Stimulated activated naive B cell treated with anti-CD40 and anti-IgM and Interleukin-4, amounts not matched to agents 10 μg/mL and 1 μg/mL and 100 μg/mL, for 72 hours (primary cell): ENCODE data around the gene TSPOAP1.

Experiments
- ATAC-seq, 2 donors: fragments of 150-1000 bp; cut with Tn5 transposase; replicated peaks; 2 replicates each; pipeline ENCODE4 v1.10.0; 2021; ENCODE audit warnings: moderate library complexity in 1 of 2
- DNase-seq: peaks from one replicate; pipeline ENCODE4 v3.0.0; 2021
- H3K27ac Mint-ChIP-seq: one replicate; pipeline ENCODE4 v1.8.0; 2022; ENCODE audit warnings: mild to moderate bottlenecking, mixed read lengths
- H3K27me3 Mint-ChIP-seq, 2 donors: one replicate each; pipeline ENCODE4 v1.8.0; 2022; ENCODE audit warnings: mixed read lengths in 2 of 2
- H3K36me3 Mint-ChIP-seq, 2 donors: one replicate each; pipeline ENCODE4 v1.8.0; 2022; ENCODE audit warnings: mixed read lengths in 2 of 2, mild to moderate bottlenecking in 1 of 2
- H3K4me1 Mint-ChIP-seq, 2 donors: one replicate each; pipeline ENCODE4 v1.8.0; 2022; ENCODE audit warnings: mixed read lengths in 2 of 2, mild to moderate bottlenecking in 1 of 2
- H3K4me3 Mint-ChIP-seq, 2 donors: one replicate each; pipeline ENCODE4 v1.8.0; 2022; ENCODE audit warnings: mild to moderate bottlenecking in 2 of 2, mixed read lengths in 2 of 2, moderate library complexity in 1 of 2
- H3K9me3 Mint-ChIP-seq, 2 donors: one replicate each; pipeline ENCODE4 v1.8.0; 2022; ENCODE audit warnings: mixed read lengths in 2 of 2, mild to moderate bottlenecking in 1 of 2

TSPOAP1 gene

DNA sequence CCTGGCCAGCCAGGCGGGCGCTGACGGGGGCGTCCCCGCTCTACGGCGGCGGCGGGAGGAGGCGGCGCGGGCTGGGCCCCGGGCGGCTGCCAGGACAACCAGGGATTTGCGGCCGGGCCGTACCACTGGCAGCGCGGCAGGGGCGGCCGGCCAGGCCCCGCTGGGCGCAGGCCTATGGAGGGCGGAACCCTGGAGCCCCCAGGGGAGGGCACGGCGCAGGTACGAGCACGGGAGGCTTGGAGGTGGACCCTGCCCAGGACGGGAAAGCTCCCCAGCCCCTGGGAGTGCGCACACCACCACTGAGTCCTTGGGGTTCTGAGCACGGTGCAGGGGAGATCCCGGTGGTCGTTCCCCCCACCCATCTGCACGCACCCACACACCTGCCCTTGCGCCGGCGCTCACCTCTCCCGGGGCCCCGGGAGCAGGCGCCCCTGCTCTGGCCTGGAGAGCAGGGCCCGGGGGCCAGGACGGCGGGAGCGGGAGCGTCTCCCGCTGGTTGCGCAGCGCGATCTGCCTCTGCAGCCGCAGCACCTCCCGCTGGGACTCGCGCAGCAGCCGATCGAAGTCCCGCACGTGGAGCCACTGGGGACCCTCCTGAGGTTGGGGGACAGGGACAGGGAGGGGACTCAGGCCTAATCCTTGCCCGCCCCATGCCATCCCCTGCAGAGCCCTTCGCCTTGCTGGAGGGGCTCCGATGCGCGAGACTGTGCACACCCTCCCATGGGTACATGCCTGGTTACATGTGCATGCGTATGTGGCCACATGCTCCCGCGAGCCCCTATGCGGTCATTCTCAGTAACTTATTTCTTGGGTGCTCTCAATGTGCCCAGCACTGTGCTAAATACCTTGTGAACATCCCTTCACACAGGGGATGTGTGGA, 3.9 kb downstream of the TSPOAP1 start:
- ATAC-seq (no peak), DNase-seq (peak; percentile 43)
- peak overlapping the region; percentile 68 to 73 for H3K4me3 Mint-ChIP-seq
- peaks cover 42 to 48% of the 10 kb centered on the region in 2 donors for H3K4me1 Mint-ChIP-seq
- H3K9me3 Mint-ChIP-seq, result no peaks in the 10 kb centered on the region
- H3K27ac Mint-ChIP-seq, result peak overlapping the region; percentile 100
- peaks cover 17 to 28% of the 10 kb centered on the region in 2 donors for H3K36me3 Mint-ChIP-seq
- H3K27me3 Mint-ChIP-seq, result peaks cover 0 to 20% of the 10 kb centered on the region in 2 donors

DNA sequence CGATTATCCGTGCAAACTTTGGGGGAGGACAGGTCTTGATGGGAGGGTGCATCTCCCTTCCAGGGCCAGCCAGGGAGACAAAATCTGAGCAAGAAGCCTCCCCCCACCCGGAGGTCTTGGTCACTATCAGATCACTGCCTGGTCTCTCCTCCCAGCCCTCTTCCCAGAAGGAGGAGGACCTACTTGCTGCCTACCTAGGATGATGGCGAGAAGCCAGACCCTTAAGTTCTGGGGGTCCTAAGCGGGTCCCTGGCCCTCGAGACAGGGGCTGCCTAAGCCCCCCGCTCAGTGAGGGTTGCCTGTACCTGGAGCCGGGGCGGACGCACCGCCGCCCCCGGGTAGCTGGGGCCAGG, 4.6 kb downstream of the TSPOAP1 start:
- Mint-ChIP-seq H3K36me3 (peaks cover 12 to 22% of the 10 kb centered on the region in 2 donors), H3K9me3 (no peaks in the 10 kb centered on the region), H3K27me3 (peaks cover 0 to 20% of the 10 kb centered on the region in 2 donors), H3K27ac (peak overlapping the region; percentile 57), H3K4me1 (peaks cover 37 to 42% of the 10 kb centered on the region in 2 donors), H3K4me3 (no peak overlapping the region)
- ATAC-seq (no peak), DNase-seq (no peak)

GRCh38 chr17:58323366-58324055, 5.1 kb downstream of the TSPOAP1 start:
- peaks cover 0 to 20% of the 10 kb centered on the region in 2 donors for H3K27me3 Mint-ChIP-seq
- ATAC-seq, result no peak
- H3K4me1 Mint-ChIP-seq, result peaks cover 32 to 37% of the 10 kb centered on the region in 2 donors
- no peak for DNase-seq
- H3K27ac Mint-ChIP-seq, result peak overlapping the region; percentile 57
- peaks cover 9 to 18% of the 10 kb centered on the region in 2 donors for H3K36me3 Mint-ChIP-seq
- no peak overlapping the region for H3K4me3 Mint-ChIP-seq
- H3K9me3 Mint-ChIP-seq, result no peaks in the 10 kb centered on the region

- peaks cover 0 to 15% of the 10 kb centered on the region in 2 donors for H3K27me3 Mint-ChIP-seq
- peaks cover 30 to 36% of the 10 kb centered on the region in 2 donors for H3K4me1 Mint-ChIP-seq
- no peaks in the 10 kb centered on the region for H3K9me3 Mint-ChIP-seq
- no peak for DNase-seq
- H3K27ac Mint-ChIP-seq, result peak overlapping the region; percentile 81
- no peak for ATAC-seq
- H3K36me3 Mint-ChIP-seq, result peaks cover 5 to 12% of the 10 kb centered on the region in 2 donors
- H3K4me3 Mint-ChIP-seq, result no peak overlapping the region
These were observed 5.9 kb downstream of the TSPOAP1 start for GRCh38 chr17:58322581-58323185.

DNA sequence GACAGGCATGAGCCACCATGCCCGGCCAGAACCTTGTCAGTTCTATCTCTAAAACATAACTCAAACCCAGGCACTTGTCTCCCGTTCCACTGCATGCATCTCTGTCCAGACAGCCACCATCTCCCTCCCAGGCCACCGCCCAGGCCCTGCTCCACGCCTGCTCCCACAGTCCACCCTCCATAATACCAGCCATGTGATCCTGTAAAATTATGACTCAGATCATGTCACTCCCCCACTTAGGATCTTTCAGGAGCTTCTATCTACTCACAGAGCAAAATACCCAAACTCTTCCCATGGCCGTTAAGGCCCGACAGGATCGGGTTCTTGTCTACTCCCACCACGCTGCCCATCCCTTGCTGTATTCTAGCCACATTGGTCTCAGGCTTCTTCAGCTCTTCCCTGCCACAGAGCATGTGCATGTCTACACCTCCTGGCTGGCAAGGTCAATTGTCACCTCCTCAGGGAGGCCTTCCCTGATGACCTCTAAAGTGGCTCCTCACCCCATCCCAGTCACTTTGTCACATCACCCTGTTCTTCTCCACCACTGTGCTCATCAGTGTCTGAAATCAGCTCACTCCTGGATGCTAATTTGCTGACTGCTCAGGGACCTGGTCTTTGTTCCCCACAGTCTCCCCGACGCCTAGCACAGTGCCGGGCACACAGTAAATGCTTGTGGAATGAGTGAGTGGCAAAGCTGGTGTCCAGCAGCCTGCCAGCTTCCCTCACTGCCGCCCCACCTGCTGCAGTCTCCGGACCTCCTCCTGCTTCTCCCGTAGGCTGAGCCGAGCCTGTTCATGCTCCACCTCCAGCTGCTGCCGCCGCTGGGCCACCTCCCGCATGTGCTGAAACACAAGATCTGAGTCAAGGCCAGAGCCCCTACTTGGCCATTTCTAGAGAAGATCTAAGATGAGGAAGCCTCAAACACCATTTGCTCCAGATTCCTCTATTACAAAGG, 6.7 kb downstream of the TSPOAP1 start:
- Mint-ChIP-seq H3K36me3 (peaks cover 5 to 7% of the 10 kb centered on the region in 2 donors), H3K27me3 (peaks cover 0 to 10% of the 10 kb centered on the region in 2 donors), H3K4me1 (peaks cover 31 to 35% of the 10 kb centered on the region in 2 donors)

DNA sequence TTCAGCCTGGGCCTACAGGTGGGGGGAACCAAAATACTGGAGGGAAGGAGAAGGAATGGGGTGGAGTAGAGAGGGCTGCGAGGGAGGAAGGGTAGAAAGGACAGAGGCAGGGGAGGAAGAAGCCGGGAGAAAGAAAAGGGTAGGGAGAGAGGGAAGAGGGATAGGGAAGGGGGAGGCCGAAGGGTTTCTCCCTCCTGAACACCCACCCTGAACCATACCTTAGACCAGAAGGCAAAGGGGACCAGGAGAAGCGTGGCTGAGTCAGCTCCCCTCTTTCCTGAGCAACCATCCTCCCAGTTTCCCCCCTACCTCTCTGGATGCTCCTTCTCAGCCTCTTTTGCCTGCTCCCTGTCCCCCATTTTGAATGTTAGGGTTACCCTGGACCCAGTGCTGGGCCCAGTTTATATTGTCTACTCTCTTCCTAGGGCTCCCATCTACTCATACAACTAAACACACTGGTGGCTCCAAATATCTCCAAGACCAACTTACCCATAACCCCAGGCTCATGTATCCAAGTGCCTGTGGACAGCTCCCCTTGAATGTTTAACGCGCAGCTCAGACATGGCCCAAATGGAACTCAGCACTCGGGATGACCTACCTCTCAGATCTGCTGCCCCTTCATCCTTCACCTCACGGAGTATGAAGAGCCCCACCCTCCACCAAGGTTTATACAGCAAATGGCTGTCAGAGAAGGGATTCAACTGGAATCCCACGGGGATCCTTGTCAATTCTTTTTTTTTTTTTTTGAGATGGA, 7.8 kb downstream of the TSPOAP1 start:
- Mint-ChIP-seq H3K4me3 (no peak overlapping the region), H3K9me3 (no peaks in the 10 kb centered on the region), H3K27ac (no peak overlapping the region), H3K36me3 (peaks cover 0 to 5% of the 10 kb centered on the region in 2 donors), H3K27me3 (peaks cover 0 to 4% of the 10 kb centered on the region in 2 donors), H3K4me1 (peaks cover 23 to 25% of the 10 kb centered on the region in 2 donors)
- DNase-seq (no peak), ATAC-seq (no peak)

More for the DNA sequence above, 6.7 kb downstream of the TSPOAP1 start:
- Mint-ChIP-seq H3K9me3 (no peaks in the 10 kb centered on the region), H3K27ac (peak overlapping the region; percentile 81), H3K4me3 (no peak overlapping the region)
- no peak for DNase-seq
- ATAC-seq, result no peak

DNA sequence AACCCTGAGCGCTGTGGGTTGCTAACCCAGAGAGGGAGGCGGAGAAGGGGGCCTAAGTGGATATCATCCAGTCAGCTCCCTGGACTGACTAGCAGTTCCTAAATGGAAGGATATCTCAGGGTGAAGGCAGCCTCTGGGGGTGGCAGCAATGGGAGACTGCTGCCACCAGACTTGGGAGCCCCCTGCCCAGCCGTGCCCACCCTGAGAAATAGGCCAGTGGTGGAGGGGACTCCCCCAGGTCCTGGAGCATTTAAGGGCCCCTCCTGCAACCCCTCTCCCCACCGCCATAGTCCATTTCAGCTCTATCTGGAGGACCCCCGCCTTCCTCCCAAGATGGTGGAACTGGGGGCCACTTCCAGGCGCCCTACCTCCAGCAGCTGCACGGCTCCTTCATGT, 8.4 kb downstream of the TSPOAP1 start:
- Mint-ChIP-seq H3K27ac (no peak overlapping the region), H3K27me3 (peaks cover 0 to 2% of the 10 kb centered on the region in 2 donors), H3K4me1 (peaks cover 19% of the 10 kb centered on the region in 2 donors), H3K9me3 (no peaks in the 10 kb centered on the region), H3K4me3 (no peak overlapping the region), H3K36me3 (peaks cover 0 to 5% of the 10 kb centered on the region in 2 donors)
- DNase-seq (no peak), ATAC-seq (no peak)

- no peak for ATAC-seq
- no peaks in the 10 kb centered on the region for H3K9me3 Mint-ChIP-seq
- no peak overlapping the region for H3K4me3 Mint-ChIP-seq
- H3K27me3 Mint-ChIP-seq, result no peaks in the 10 kb centered on the region
- H3K4me1 Mint-ChIP-seq, result peaks cover 14 to 17% of the 10 kb centered on the region in 2 donors
- H3K36me3 Mint-ChIP-seq, result peaks cover 0 to 5% of the 10 kb centered on the region in 2 donors
- DNase-seq, result no peak
- peak overlapping the region; percentile 39 for H3K27ac Mint-ChIP-seq
These were observed 9.1 kb downstream of the TSPOAP1 start for GRCh38 chr17:58319173-58320162.

DNA sequence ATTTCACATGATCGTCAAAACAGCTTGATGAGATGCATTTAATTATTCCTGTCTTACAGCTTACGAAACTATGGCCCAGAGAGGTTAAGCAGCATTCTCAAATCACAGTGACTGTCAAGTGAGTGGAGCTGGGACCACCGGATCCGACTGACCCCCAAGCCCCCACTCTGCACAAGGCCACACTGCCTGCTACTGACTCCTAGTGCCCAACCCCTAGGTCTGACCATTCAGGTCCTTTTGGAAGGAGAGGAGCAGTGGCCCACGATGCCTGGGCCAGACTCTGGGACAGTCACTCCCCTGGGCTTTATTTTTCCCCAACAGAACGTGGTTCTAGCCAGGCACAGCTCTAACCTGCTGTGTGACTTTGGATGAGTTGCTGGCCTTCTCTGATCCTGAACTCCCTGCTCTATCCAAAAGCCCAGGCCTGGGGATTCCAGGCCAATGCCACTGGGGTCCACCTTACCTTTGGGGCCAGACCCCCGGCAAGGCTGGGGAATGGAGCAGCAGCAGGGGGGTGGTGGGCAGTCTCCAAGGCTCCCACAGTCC, 9.9 kb downstream of the TSPOAP1 start:
- H3K9me3 Mint-ChIP-seq, result no peaks in the 10 kb centered on the region
- no peak overlapping the region for H3K27ac Mint-ChIP-seq
- no peaks in the 10 kb centered on the region for H3K27me3 Mint-ChIP-seq
- peaks cover 14 to 17% of the 10 kb centered on the region in 2 donors for H3K4me1 Mint-ChIP-seq
- peaks cover 0 to 5% of the 10 kb centered on the region in 2 donors for H3K36me3 Mint-ChIP-seq
- no peak for ATAC-seq
- DNase-seq, result no peak
- no peak overlapping the region for H3K4me3 Mint-ChIP-seq

DNA sequence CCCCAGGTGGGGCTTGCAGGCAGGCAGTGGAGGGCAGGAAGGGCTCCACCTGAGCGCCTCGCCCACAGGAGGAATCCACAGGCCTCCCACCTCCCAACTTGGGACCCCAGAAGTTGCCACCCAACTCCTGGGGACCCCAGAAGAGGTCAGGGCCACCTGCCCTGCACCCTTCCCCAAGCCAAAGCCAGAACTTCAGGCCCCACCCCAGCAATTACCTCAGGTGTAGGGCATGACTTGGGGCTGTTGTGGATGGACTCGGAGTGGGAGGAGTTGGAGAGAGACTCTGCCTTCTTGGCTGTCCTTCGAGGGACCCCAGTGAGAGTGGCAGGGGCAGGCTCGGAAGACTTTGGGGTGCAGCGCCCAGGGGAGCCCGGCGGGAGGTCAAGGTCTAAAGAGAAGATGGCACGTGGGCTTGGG, 10.5 kb downstream of the TSPOAP1 start:
- Mint-ChIP-seq H3K27ac (peak overlapping the region; percentile 87), H3K9me3 (no peaks in the 10 kb centered on the region), H3K4me3 (no peak overlapping the region), H3K4me1 (peaks cover 13 to 14% of the 10 kb centered on the region in 2 donors), H3K36me3 (peaks cover 0 to 5% of the 10 kb centered on the region in 2 donors), H3K27me3 (no peaks in the 10 kb centered on the region)
- DNase-seq, result no peak
- ATAC-seq, result no peak

GRCh38 chr17:58317421-58318064, 11.1 kb downstream of the TSPOAP1 start:
- DNase-seq, result peak; percentile 78
- no peaks in the 10 kb centered on the region for H3K9me3 Mint-ChIP-seq
- H3K27me3 Mint-ChIP-seq, result no peaks in the 10 kb centered on the region
- no peak overlapping the region for H3K4me3 Mint-ChIP-seq
- peak; percentile 98 for ATAC-seq
- H3K27ac Mint-ChIP-seq, result peak overlapping the region; percentile 87
- peaks cover 0 to 3% of the 10 kb centered on the region in 2 donors for H3K36me3 Mint-ChIP-seq
- H3K4me1 Mint-ChIP-seq, result peaks cover 13 to 14% of the 10 kb centered on the region in 2 donors
